ENCODE results near the gene PEF1. TPM values are rescaled to one million over a fixed set of nuclear protein-coding genes. Genes with fewer than 3 reads are reported as not detected.

The PEF1 gene
- total and polyA plus RNA-seq, 2 experiments from 2014 or later: 22.3 to 68.5 TPM

GRCh38 chr1:31627301-31627929, 17.3 kb downstream of the PEF1 start (continued):
- no peak for TF ChIP-seq ZNF462 (CRISPR knock-in tag; IDR thresholded peaks at IDR 0.05)
- no peak for TF ChIP-seq CTCF (conservative IDR thresholded peaks at IDR 0.05; ENCODE audit: low read depth in 2 of 2)

- Histone ChIP-seq H3K79me2 (replicated peaks; ENCODE audit: insufficient read depth) (no peaks in the 10 kb centered on the region), H3F3A (replicated peaks; ENCODE audit: low read depth) (no peaks in the 10 kb centered on the region), H3K4me3 (no peak overlapping the region), H3K9me2 (ENCODE audit: insufficient read depth) (no peaks in the 10 kb centered on the region), H3K4me2 (no peak overlapping the region), H4K20me1 (replicated peaks; ENCODE audit: insufficient read depth) (no peaks in the 10 kb centered on the region; the same call in 1 of the 2 replicates), H3K4me1 (ENCODE audit: insufficient read depth) (no peaks in the 10 kb centered on the region), H2AFZ (no peak overlapping the region), H3K27ac (ENCODE audit: low read depth) (no peak overlapping the region), H3K36me3 (ENCODE audit: insufficient read depth) (0 out of 2 replicates have a peak, but pooled peaks cover 4% of the 10 kb centered on the region), H3K27me3 (ENCODE audit: insufficient read depth) (no peaks in the 10 kb centered on the region)
- no peaks in the 10 kb centered on the region for H3K9me3 Mint-ChIP-seq
- H3K4me1 Mint-ChIP-seq: peaks cover 4% of the 10 kb centered on the region; the same call in 2 of the 3 replicates
- ATAC-seq (peak; percentile 67), DNase-seq (ENCODE audit: low spot score) (peak; percentile 49)
- no peak overlapping the region for H3K4me3 Mint-ChIP-seq
- peaks cover 10% of the 10 kb centered on the region for H3K36me3 Mint-ChIP-seq (ENCODE audit: low read depth)
- no peak overlapping the region for H3K27ac Mint-ChIP-seq
- H3K27me3 Mint-ChIP-seq (ENCODE audit: insufficient read depth, low read depth, poor library complexity): peaks cover 13% of the 10 kb centered on the region
- TF ChIP-seq REST (IDR thresholded peaks at IDR 0.05; ENCODE audit: unreplicated experiment) (no peak), ZNF331 (CRISPR knock-in tag; IDR thresholded peaks at IDR 0.05; ENCODE audit: low read depth) (no peak), ETS1 (IDR thresholded peaks at IDR 0.05) (no peak), STAT1 (IDR thresholded peaks at IDR 0.05; ENCODE audit: unreplicated experiment) (no peak), EZH2phosphoT487 (IDR thresholded peaks at IDR 0.05; ENCODE audit: unreplicated experiment) (no peak), EZH2 (IDR thresholded peaks at IDR 0.05; ENCODE audit: low read depth, unreplicated experiment) (no peak), NANOG (IDR thresholded peaks at IDR 0.05; ENCODE audit: borderline replicate concordance) (no peak)
Measured at GRCh38 chr1:31626223-31627207, 18.2 kb downstream of the PEF1 start.

Data from GM23338 (cell line).